Forelimb muscle (tissue), 1 donor: Measurements from ENCODE around the gene IL2RA. TPM values are rescaled to one million over a fixed set of nuclear protein-coding genes. Genes with fewer than 3 reads are reported as not detected.
"Not testable (repeated sequence)": the region's sequence is repeated elsewhere in the genome, so short reads cannot be mapped to it uniquely, and the experiment has no call there.

ENCODE experiments used
- DNase-seq: peaks from one replicate; pipeline ENCODE4 v3.0.0-alpha.2; 2013; ENCODE audit warnings: low read depth
- polyA plus RNA-seq: library from polyadenylated mRNA; unstranded; fragments of 120-200 nt; gene quantifications from one replicate; pipeline ENCODE4 v1.2.1, GENCODE V29; 2013; ENCODE audit not compliant: insufficient read length

The IL2RA gene
- polyA plus RNA-seq, 1 donor = not detected

DNA sequence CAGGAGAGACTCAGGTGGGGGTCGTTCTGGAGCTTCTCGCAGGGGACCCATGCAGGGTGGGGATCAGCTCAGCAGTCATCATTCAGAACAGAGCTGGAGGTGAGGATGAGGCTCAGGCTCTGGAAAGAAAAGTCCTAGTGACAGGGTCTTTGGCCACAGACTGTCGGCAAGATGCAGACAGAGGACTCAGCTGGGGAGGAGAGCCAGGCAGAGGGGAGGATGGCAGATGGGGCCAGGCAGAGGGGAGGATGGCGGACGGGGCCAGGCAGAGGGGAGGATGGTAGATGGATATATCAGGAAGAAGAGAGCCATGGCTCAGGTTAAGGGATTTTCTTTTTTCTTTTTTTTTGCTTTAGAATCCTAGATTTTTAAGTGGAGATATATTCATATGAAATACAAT lies 77.1 kb downstream of the IL2RA start:
- DNase-seq = no peak

DNA sequence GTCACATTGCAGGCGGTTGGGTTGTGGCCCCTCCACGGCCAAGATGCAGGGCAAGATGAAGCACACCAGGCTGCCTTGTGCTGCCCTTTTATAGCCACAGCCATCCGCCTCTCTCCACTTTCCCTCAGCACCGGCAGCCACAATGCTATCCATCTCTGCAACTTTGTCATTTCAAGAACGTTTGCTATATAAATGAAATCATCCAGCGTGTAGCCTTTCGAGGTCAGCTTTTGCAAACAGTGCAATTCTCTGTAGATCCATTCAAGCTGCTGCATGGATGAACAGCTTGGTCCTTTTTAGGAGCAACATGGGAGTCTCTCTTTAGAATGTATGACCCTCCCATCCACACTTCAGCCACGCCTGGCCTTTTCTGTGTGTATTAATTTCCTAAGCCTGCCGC lies 78.4 kb downstream of the IL2RA start:
- no peak for DNase-seq

GRCh38 chr10:5981529-5981928 lies 80.6 kb downstream of the IL2RA start:
- no peak for DNase-seq

- DNase-seq = no peak
These were observed 84.0 kb downstream of the IL2RA start for GRCh38 chr10:5978230-5978489.

GRCh38 chr10:5977471-5978229 lies 84.5 kb downstream of the IL2RA start, which contains the start of gene IL15RA:
TSS of gene IL15RA (minus strand) at chr10:5977543. CDS start at chr10:5977492, 51 bp downstream.
- no peak for DNase-seq

DNA sequence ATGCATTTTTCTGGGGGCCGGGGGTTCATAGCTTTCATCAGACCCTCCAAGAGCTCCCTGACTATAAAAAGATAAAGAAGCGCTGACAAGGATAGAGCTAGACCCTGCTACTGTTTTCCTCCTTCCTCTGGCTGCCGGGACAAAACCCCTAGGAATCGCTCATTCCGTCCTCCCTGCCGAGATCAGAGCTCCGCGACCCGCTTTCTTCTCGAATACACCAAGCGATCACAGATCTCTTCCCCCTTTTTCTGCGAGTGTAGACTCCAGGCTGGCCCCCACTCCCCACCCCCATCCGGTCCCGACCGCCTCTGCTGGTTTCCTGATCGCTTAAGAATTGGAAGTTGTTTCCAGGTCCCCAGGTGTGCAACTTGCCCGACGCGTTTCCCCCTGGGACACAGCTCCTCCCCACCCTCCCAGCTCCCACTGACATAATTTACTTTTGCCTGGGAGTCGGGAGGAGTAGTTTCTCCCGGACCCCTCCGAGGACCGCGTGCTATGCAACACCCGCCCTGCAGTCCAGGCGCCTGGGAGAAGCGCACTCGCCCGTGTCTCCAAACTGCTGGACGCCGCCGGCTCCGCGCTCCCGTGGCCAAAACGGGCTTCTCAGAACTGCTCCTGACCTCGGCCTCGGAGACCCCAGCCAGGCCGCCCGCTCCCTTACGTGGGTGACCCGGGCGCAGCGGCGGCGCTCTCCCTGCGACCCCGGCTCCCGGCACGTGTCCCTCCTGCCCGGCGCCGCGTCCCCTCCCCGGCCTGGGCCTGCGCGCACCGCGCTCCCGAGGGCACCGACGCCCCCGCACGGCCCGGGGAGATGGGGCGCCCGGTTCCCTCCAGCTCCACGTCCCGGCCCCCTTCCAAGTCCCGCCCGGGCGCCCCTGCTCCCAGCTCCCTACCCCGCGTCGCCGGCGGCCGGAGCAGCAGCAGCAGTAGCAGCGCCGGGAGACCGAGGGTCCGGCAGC lies 85.4 kb downstream of the IL2RA start:
- no peak for DNase-seq

DNA sequence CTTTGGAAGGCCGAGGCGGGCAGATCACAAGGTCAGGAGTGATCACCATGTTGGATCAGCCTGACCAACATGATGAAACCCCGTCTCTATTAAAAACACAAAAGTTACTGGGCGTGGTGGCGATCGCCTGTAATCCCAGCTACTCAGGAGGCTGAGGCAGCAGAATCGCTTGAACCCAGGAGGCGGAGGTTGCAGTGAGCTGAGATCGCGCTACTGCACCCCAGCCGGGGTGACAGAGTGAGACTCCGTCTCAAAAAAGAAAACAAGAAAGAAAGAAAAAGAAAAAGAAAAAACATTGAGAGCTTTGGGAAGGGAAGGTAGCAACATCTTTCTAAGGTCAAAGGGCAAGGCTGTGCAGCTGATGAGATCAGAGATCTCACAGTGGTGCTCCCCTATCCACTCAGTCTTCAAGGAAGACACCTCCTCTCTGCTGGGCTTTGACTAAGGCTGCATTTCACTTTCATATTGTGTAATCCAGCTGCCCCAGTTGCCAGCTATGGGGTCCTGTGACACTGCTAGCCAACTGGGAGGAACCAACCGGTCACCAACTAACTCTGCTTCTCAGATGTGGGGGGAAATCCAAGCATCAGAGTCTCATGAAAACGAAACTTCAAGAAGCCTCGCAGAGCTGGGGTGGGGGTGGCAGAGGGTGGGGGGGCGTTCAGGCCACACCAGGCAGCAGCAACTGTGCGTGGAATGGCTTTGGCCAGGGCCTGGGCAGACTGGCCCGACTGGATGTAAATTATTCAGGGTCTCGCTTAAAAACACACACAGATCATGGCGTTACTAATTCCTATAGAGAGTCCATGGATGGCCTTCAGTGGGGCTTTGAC lies 86.3 kb downstream of the IL2RA start:
- no peak for DNase-seq

GRCh38 chr10:5973069-5973468 lies 89.1 kb downstream of the IL2RA start:
- DNase-seq = no peak

DNA sequence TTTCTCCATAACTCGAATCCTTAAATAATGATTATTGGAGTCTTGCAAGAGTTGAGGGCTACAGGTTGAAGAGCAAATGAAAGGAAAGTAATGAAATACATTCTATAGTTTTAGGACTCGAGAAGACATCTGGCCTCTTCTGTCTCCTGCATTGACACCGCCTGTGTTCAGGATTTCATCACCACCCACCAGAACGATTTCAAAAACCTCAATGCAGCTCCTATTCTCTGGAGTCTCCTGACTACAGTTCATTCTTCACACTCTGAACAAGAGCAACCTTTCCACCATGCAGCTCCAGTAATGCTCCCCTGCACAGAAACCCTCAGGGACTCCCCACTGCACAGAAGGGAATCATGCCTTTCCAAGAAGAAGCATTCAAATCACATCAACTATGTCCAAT lies 90.3 kb downstream of the IL2RA start:
- no peak for DNase-seq

- DNase-seq = no peak
These were observed 90.8 kb downstream of the IL2RA start for GRCh38 chr10:5971315-5971832.

DNA sequence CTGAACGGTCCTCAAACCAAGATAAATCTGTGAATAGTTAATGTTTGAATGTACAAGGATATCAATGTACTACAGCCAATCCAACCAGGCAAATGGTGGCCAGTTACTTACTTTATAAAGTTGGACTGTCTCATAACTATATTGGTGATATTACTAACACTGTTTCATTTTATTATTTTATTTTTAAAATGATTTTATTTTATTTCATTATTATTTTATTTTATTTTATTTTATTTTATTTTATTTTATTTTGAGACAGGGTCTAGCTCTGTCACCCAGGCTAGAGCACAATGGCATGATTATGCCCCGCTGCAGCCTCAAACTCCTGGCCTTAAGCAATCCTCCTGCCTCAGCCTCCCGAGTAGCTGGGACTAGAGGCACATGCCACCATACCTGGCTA lies 91.6 kb downstream of the IL2RA start:
- DNase-seq = no peak

DNA sequence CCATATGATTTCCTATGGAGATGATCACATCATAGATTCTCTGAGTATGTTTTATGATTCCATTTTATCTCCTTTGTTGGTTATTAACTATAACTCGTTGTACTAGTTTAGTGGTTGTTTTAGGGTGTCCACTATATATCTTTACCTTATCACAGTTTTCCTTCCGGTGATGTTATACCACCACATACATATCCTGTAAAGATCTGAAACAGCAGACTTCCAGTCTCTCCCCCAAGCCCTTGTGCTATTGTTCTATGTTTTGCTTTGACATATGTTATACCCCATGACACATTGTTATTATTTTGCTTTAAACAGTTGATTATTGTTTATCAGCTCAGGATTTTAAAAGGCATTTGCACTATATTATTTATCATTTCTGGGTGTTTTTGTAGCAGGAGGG lies 92.1 kb downstream of the IL2RA start:
- DNase-seq = no peak

DNA sequence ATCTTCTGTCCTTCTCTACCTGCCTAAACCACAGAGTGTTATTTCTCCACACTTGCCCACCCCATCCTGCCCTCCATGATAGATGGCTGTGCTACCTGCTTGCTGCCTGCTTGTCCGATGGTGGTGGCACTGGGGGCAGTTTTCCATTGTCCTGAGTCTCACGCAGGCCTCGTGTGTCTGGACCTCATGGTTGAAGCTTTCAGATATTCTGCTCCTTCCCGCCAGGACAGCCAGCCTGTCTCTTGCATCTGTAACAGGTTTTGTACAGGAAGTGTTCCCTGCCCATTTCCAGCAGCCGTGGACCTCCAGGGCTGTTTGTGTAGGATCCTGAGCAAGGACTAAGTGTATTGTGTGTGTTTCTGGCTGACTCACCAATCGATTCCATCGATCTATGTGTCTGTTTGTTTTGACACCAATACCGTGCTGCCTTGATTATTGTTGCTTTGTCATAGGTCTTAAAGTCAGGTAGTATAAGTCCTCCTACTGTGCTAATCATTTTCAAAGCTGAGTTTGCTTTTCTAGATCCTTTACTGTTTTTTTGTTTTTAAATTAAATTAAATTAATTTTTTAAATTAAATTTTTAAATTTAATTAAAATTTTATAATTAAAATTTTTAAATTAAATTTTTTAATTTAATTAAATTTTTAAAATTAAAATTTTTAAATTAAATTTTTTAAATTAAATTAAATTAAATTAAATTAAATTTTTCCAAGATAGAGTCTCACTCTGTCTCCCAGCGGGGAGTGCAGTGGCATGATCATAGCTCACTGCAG lies 93.3 kb downstream of the IL2RA start:
- DNase-seq = no peak

DNA sequence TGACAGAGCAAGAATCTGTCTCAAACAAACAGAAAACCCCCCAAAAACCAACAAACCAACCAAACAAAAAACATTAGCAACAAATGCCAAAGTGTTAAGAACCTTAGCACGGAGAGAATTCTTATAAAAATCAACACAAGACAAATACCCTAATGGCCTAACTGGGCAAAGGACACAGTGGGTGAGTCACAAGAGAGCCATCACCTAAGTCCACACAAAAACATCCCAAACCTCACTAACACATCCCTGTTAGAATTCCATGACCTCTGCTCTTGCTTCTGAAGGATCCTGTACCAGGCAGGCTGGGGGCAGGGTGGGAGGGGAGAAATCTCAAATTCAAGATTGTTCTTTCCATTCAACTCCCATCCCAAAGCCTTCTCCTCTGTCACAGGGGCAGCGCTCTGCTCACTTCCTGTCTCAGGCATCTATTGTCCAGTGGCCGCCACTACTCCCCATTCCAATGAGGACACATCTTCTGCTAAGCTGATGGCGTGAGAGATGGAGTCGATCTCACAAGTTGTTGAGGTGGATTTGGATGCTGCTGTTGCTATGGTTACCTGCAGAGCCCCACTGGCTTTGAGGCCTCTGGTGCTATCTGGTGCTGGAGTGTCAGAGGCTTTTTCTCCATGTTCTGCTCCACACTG lies 94.0 kb downstream of the IL2RA start:
- no peak for DNase-seq

- DNase-seq = no peak
These were observed 96.9 kb downstream of the IL2RA start for GRCh38 chr10:5965266-5965665.

DNA sequence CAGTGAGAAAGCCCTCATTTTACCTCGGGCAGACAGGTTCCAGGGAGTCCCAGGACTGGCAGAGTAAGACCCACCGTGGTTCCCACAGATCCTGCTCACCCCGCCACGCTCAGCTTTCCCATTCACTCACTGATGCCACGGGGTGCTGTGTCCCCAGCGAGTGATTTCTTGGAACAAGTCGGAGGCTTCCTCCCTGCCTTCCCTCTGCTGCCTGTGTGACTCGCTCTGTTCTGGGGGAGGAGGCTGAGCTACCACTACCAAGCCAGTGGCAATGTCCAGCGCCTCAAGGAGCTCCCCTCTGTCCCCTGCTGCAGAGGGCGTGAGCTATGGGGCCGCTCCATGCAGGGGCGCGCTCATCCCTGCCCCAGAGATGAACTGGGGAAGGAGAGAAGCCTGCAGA lies 97.4 kb downstream of the IL2RA start:
- no peak for DNase-seq

DNA sequence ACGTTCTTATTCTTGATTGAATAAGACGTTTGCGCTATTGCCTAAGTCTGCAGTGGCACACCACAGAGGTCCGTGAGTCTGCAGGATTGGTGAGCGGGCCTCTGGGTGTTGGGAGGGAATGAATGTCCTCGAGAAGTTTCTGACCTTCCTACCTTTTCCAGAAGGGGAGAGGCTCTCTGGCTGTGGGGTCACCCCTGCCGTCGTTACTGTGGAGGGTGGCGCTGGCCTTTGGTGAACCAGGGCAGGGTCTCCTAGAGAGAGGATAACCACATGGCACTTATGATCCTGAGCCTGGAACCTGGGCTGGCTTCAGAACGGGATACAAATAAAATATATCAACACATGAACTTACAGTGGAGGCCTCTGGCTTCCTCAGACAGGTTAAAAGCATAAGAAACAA lies 98.6 kb downstream of the IL2RA start:
- no peak for DNase-seq

GRCh38 chr10:5963071-5963470 lies 99.1 kb downstream of the IL2RA start:
- no peak for DNase-seq

- not testable (repeated sequence) for DNase-seq
These were observed 99.7 kb downstream of the IL2RA start for GRCh38 chr10:5962358-5962940.

GRCh38 chr10:5961405-5962100 lies 100.6 kb downstream of the IL2RA start:
- no peak for DNase-seq
